Lung (tissue), 12 donors: Measurements from ENCODE around the gene ABCB11. TPM values are rescaled to one million over a fixed set of nuclear protein-coding genes. Genes with fewer than 3 reads are reported as not detected.

Experiments used
- ATAC-seq: fragments of 200-7000 bp; cut with Tn5 transposase; one replicate; pipeline ENCODE4 v1.9.1; 2020; ENCODE audit warnings: moderate number of reproducible peaks; ENCODE audit not compliant: insufficient read depth, low FRiP score
- DNase-seq, 3 donors: peaks; one replicate each; pipeline ENCODE4 v3.0.0-alpha.2; 2013 to 2017
- H3K27ac ChIP-seq, 2 donors: one replicate each; pipeline ENCODE4 v1.5.1; 2013; ENCODE audit warnings: mild to moderate bottlenecking in 2 of 2, moderate library complexity in 2 of 2, control low read depth in 1 of 2, inconsistent platforms in 1 of 2, low read depth in 1 of 2, low read length in 1 of 2
- H3K27me3 ChIP-seq, 3 donors: one replicate each; pipeline ENCODE4 v1.5.1; 2013; ENCODE audit warnings: low read length in 2 of 3; ENCODE audit not compliant: control insufficient read depth in 3 of 3, insufficient read depth in 3 of 3
- H3K36me3 ChIP-seq, 4 donors: one replicate each; pipeline ENCODE4 v1.5.1; 2013; ENCODE audit warnings: low read length in 4 of 4, mild to moderate bottlenecking in 1 of 4, moderate library complexity in 1 of 4; ENCODE audit not compliant: control insufficient read depth in 4 of 4, insufficient read depth in 4 of 4
- H3K4me1 ChIP-seq, 5 donors: one replicate each; pipeline ENCODE4 v1.5.1; 2013; ENCODE audit warnings: low read length in 5 of 5, mild to moderate bottlenecking in 2 of 5, moderate library complexity in 1 of 5; ENCODE audit not compliant: control insufficient read depth in 5 of 5, insufficient read depth in 5 of 5
- H3K4me3 ChIP-seq: one replicate; pipeline ENCODE4 v1.5.1; 2013; ENCODE audit warnings: mild to moderate bottlenecking, control low read depth, moderate library complexity
- H3K9ac ChIP-seq, 2 donors: one replicate each; pipeline ENCODE4 v1.5.1; 2013; ENCODE audit warnings: low read length in 2 of 2, control low read depth in 1 of 2; ENCODE audit not compliant: insufficient read depth in 1 of 2
- H3K9me3 ChIP-seq, 4 donors: one replicate each; pipeline ENCODE4 v1.5.1; 2013; ENCODE audit warnings: low read length in 3 of 4, mild to moderate bottlenecking in 1 of 4, moderate library complexity in 1 of 4; ENCODE audit not compliant: control insufficient read depth in 4 of 4, insufficient read depth in 3 of 4
- CTCF ChIP-seq: IDR thresholded peaks from 2 replicates; pipeline ENCODE4 v1.5.1; 2012; ENCODE audit warnings: mild to moderate bottlenecking; ENCODE audit errors: control extremely low read depth, extremely low read depth
- WGBS, 2 donors: extraction: QIAGEN DNeasy Blood & Tissue Kit; methylation state at CpG; one replicate each; pipeline ENCODE4 v1.1.7; 2013; 5-methylcytosine and 5-hydroxymethylcytosine counted together
- polyA plus RNA-seq, 2 donors: library from polyadenylated mRNA; stranded (reverse); fragments of 200-250 nt; gene quantifications; one replicate each; pipeline ENCODE4 v1.2.1, GENCODE V29; 2013
- total RNA-seq, 2 donors: library from RNA; depleted of rRNA in 1 of 2; stranded (reverse); fragments of >200 nt in 1 of 2; gene quantifications; one replicate each; pipeline ENCODE4 v1.2.1, GENCODE V29; 2014 to 2021
- donor health status: control.
- donor health status: control.
- donor health status: Bipolar disorder and iron deficiency.
- donor health status: healthy.
- donor health status: DM: yes; HTN: yes; CAD: no.

Gene ABCB11
- total and polyA plus RNA-seq, 4 donors: 0.02 to 0.37 (median 0.09) TPM

- Histone ChIP-seq H3K36me3 (no peaks in the 10 kb centered on the region), H3K4me1 (peaks cover 0 to 6% (median 0%) of the 10 kb centered on the region in 5 donors), H3K4me3 (no peak overlapping the region), H3K27ac (peak overlapping the region in 1 of 2 donors; percentile 51), H3K9me3 (no peaks in the 10 kb centered on the region), H3K9ac (no peak overlapping the region), H3K27me3 (no peaks in the 10 kb centered on the region)
- TF ChIP-seq CTCF: no peak
- DNase-seq (no peak), ATAC-seq (no peak)
- 81 to 93% methylated on average over 2 of the region's 2 CpGs for WGBS, 2 donors
Measured at GRCh38 chr2:169011698-169012097, 19.4 kb downstream of the ABCB11 start.

GRCh38 chr2:169010633-169011460, 20.3 kb downstream of the ABCB11 start:
- Histone ChIP-seq H3K27me3 (no peaks in the 10 kb centered on the region), H3K9ac (no peak overlapping the region), H3K36me3 (no peaks in the 10 kb centered on the region), H3K4me3 (no peak overlapping the region), H3K27ac (no peak overlapping the region), H3K9me3 (no peaks in the 10 kb centered on the region), H3K4me1 (peaks cover 0 to 6% (median 0%) of the 10 kb centered on the region in 5 donors)
- DNase-seq (no peak), ATAC-seq (no peak)
- 68 to 85% methylated on average over 8 of the region's 8 CpGs for WGBS, 2 donors
- TF ChIP-seq CTCF: no peak

- DNase-seq: no peak
- 48 to 50% methylated on average over 3 of the region's 3 CpGs for WGBS, 2 donors
- H3K9ac ChIP-seq: no peak overlapping the region
- H3K27me3 ChIP-seq: no peaks in the 10 kb centered on the region
- peaks cover 0 to 6% (median 0%) of the 10 kb centered on the region in 5 donors for H3K4me1 ChIP-seq
- no peak for TF ChIP-seq CTCF
- ATAC-seq: no peak
- no peak overlapping the region for H3K27ac ChIP-seq
- H3K4me3 ChIP-seq: no peak overlapping the region
- no peaks in the 10 kb centered on the region for H3K9me3 ChIP-seq
- H3K36me3 ChIP-seq: no peaks in the 10 kb centered on the region
Measured at GRCh38 chr2:169009865-169010579, 21.1 kb downstream of the ABCB11 start.
